ENCODE data around the gene TMEM72. TPM values are rescaled to one million over a fixed set of nuclear protein-coding genes. Genes with fewer than 3 reads are reported as not detected.

TMEM72 gene
- total RNA-seq, 1 donor from 2014 or later = not detected

- peaks cover 0 to 5% of the 10 kb centered on the region in 2 donors for H3K4me1 ChIP-seq
- intact Hi-C loops (cut with DNase I) = no loop called here
- TF ChIP-seq, protein P1, sequence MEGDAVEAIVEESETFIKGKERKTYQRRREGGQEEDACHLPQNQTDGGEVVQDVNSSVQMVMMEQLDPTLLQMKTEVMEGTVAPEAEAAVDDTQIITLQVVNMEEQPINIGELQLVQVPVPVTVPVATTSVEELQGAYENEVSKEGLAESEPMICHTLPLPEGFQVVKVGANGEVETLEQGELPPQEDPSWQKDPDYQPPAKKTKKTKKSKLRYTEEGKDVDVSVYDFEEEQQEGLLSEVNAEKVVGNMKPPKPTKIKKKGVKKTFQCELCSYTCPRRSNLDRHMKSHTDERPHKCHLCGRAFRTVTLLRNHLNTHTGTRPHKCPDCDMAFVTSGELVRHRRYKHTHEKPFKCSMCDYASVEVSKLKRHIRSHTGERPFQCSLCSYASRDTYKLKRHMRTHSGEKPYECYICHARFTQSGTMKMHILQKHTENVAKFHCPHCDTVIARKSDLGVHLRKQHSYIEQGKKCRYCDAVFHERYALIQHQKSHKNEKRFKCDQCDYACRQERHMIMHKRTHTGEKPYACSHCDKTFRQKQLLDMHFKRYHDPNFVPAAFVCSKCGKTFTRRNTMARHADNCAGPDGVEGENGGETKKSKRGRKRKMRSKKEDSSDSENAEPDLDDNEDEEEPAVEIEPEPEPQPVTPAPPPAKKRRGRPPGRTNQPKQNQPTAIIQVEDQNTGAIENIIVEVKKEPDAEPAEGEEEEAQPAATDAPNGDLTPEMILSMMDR (IDR thresholded peaks at IDR 0.05) = no peak
- no peak overlapping the region for H3K4me3 ChIP-seq
- H3K27ac ChIP-seq = no peak overlapping the region
- peak in 1 of 2 donors; percentile 8 for DNase-seq (ENCODE audit: low spot score in 2 of 2)
- no peaks in the 10 kb centered on the region for H3K27me3 ChIP-seq
- H3K36me3 ChIP-seq = no peaks in the 10 kb centered on the region
- no peaks in the 10 kb centered on the region for H3K9me3 ChIP-seq
These were observed 17.3 kb downstream of the TMEM72 start for GRCh38 chr10:44928462-44928861.

DNA sequence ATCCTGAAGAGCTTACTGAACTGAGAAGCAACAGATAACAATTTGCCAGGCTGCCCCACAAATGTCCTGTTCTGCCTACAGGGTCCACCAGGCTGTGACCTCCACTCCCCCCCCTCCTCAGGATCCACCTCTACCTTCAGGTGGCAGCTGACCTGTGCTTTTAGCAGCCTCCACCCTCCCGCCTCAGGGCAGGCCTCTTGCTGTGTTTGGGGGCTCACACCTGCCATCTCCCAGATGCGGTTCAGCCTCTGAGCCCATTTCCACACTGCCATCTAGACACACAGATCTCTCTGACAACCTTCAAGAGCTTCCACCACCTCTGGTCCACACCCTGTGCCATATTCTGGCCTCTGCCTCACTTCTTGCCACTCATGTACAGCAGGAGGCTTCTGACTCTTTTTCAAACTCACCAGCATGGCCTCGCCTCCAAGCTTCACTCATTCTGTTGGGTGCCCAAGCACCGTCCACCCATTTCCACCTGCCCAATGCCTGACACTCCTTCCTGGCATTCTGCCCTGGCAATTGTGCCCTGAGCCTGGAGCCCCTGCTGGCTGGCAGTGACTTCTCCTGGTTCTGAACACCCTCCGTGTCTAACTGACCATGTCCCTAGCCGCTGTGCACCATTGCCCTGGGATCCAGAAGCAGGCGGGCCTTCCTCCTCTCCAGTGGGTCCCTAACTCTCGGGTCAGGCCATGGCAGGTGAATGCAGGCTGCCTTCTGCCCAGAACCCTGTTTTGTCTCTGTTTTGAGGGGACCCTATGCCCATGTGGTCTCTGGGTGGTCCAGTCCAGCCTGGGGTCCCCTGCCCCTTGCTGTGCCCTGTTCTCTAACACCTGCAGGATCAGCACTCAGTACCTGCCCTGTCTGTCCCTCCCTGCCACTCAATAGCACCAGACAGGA lies 18.5 kb downstream of the TMEM72 start:
- Histone ChIP-seq H3K36me3 (no peaks in the 10 kb centered on the region), H3K4me1 (peaks cover 0 to 7% of the 10 kb centered on the region in 2 donors), H3K27me3 (no peaks in the 10 kb centered on the region), H3K4me3 (no peak overlapping the region), H3K9me3 (no peaks in the 10 kb centered on the region), H3K27ac (no peak overlapping the region)
- intact Hi-C loops (cut with DNase I) = loop anchor here (10.0 kb wide), 2 partner anchors 255 to 305 kb away; no protein-coding TSS in a partner anchor
- peak in 1 of 2 donors; percentile 54 for DNase-seq (ENCODE audit: low spot score in 2 of 2)
- TF ChIP-seq, protein P1 (IDR thresholded peaks at IDR 0.05) = no peak

- Histone ChIP-seq H3K9me3 (no peaks in the 10 kb centered on the region), H3K36me3 (no peaks in the 10 kb centered on the region), H3K27ac (no peak overlapping the region), H3K27me3 (no peaks in the 10 kb centered on the region), H3K4me1 (peaks cover 4 to 17% of the 10 kb centered on the region in 2 donors), H3K4me3 (no peak overlapping the region)
- TF ChIP-seq, protein P1 (IDR thresholded peaks at IDR 0.05) = no peak
- intact Hi-C loops (cut with DNase I) = loop anchor here (10.0 kb wide), 2 partner anchors 254 to 304 kb away; no protein-coding TSS in a partner anchor
- peak in 1 of 2 donors; percentile 46 for DNase-seq (ENCODE audit: low spot score in 2 of 2)
These were observed 19.9 kb downstream of the TMEM72 start for GRCh38 chr10:44930904-44931620.

GRCh38 chr10:44931621-44932516 lies 20.7 kb downstream of the TMEM72 start:
- TF ChIP-seq, protein P1 (IDR thresholded peaks at IDR 0.05) = no peak
- Histone ChIP-seq H3K27me3 (no peaks in the 10 kb centered on the region), H3K27ac (no peak overlapping the region), H3K4me1 (peaks cover 4 to 17% of the 10 kb centered on the region in 2 donors), H3K4me3 (no peak overlapping the region), H3K9me3 (no peaks in the 10 kb centered on the region), H3K36me3 (no peaks in the 10 kb centered on the region)
- intact Hi-C loops (cut with DNase I) = loop anchor here (1.0 to 10.0 kb wide), 5 partner anchors 27 to 303 kb away; partner anchors contain the start of genes RASSF4 and ZNF22
- DNase-seq (ENCODE audit: low spot score in 2 of 2) = peak in 1 of 2 donors; percentile 62
